Measurements from ENCODE around the gene TAPT1. TPM values are rescaled to one million over a fixed set of nuclear protein-coding genes. Genes with fewer than 3 reads are reported as not detected.

Gene TAPT1
- polyA plus RNA-seq, 1 of the 3 experiments (the other 2 are of a cell fraction), result 6.2 TPM

GRCh38 chr4:16255730-16256129 lies 29.5 kb upstream of the TAPT1 start:
- H3K4me3 ChIP-seq (ENCODE audit: low read depth in 2 of 2, low read length in 1 of 2), result no peak overlapping the region
- TF ChIP-seq CTCF (IDR thresholded peaks at IDR 0.05), result no peak
- TF ChIP-seq IRF3 (IDR thresholded peaks at IDR 0.05; ENCODE audit: low read depth, low read length), result no peak
- no peak for TF ChIP-seq GATA2 (CRISPR knock-in tag; IDR thresholded peaks at IDR 0.05)
- TF ChIP-seq TCF12 (IDR thresholded peaks at IDR 0.05), result no peak
- no peak for TF ChIP-seq RFX5 (IDR thresholded peaks at IDR 0.05; ENCODE audit: low read length)
- no peak for TF ChIP-seq RXRA (IDR thresholded peaks at IDR 0.05; ENCODE audit: borderline replicate concordance, low read depth)
- TF ChIP-seq TAF1 (IDR thresholded peaks at IDR 0.05; ENCODE audit: borderline replicate concordance, low read depth, low read length), result no peak
- TF ChIP-seq GABPA (IDR thresholded peaks at IDR 0.05; ENCODE audit: low read depth), result no peak
- no peak for TF ChIP-seq YY1 (IDR thresholded peaks at IDR 0.05; ENCODE audit: low read depth)
- H3K27me3 ChIP-seq (ENCODE audit: insufficient read depth), result no peaks in the 10 kb centered on the region
- no peak overlapping the region for H3K9ac ChIP-seq
- ChIA-PET CTCF (no interaction called here), POLR2A (no interaction called here)
- no peaks in the 10 kb centered on the region for H3K36me3 ChIP-seq (replicated peaks in 1 of 2; ENCODE audit: control insufficient read depth in 1 of 2, insufficient read depth in 2 of 2, low read length in 1 of 2)
- H3F3A ChIP-seq (replicated peaks; ENCODE audit: insufficient read depth), result no peaks in the 10 kb centered on the region
- H3K9me3 ChIP-seq, result no peaks in the 10 kb centered on the region
- H3K27ac ChIP-seq (ENCODE audit: low read depth in 2 of 2, low read length in 1 of 2), result no peak overlapping the region
- H4K20me1 ChIP-seq (ENCODE audit: insufficient read depth), result no peaks in the 10 kb centered on the region
- WGBS (ENCODE audit: low lambda C conversion rate), result 90% methylated on average over 2 of the region's 2 CpGs
- no peak overlapping the region for H3K4me2 ChIP-seq
- no peaks in the 10 kb centered on the region for H3K79me2 ChIP-seq (ENCODE audit: insufficient read depth)
- DNase-seq, result no peak
- no peaks in the 10 kb centered on the region for H3K9me2 ChIP-seq
- H2AFZ ChIP-seq (ENCODE audit: low read depth), result no peak overlapping the region
- peaks cover 0 to 14% of the 10 kb centered on the region in 2 experiments; a peak in 1 of 4 replicates for H3K4me1 ChIP-seq (ENCODE audit: control insufficient read depth in 1 of 2, insufficient read depth in 2 of 2, low read depth in 1 of 2, low read length in 1 of 2)

- Histone ChIP-seq H3K4me3 (ENCODE audit: low read depth in 2 of 2, low read length in 1 of 2) (no peak overlapping the region), H2AFZ (ENCODE audit: low read depth) (no peak overlapping the region), H3K9me3 (no peaks in the 10 kb centered on the region), H3K36me3 (replicated peaks in 1 of 2; ENCODE audit: control insufficient read depth in 1 of 2, insufficient read depth in 2 of 2, low read length in 1 of 2) (peaks cover 0 to 2% of the 10 kb centered on the region in 2 experiments), H3K27ac (ENCODE audit: low read depth in 2 of 2, low read length in 1 of 2) (peak overlapping the region in 1 of 2 experiments; percentile 35; a peak in 2 of 4 replicates), H3K4me1 (ENCODE audit: control insufficient read depth in 1 of 2, insufficient read depth in 2 of 2, low read depth in 1 of 2, low read length in 1 of 2) (peaks cover 0 to 23% of the 10 kb centered on the region in 2 experiments; a peak in 1 of 4 replicates), H4K20me1 (ENCODE audit: insufficient read depth) (no peaks in the 10 kb centered on the region), H3K79me2 (ENCODE audit: insufficient read depth) (no peaks in the 10 kb centered on the region), H3K4me2 (0 out of 2 replicates have a peak overlapping the region, but pooled peaks have one; percentile 1), H3K9ac (no peak overlapping the region), H3F3A (replicated peaks; ENCODE audit: insufficient read depth) (no peaks in the 10 kb centered on the region), H3K9me2 (no peaks in the 10 kb centered on the region), H3K27me3 (ENCODE audit: insufficient read depth) (no peaks in the 10 kb centered on the region)
- no peak for DNase-seq
- CTCF ChIA-PET, result interaction anchor here (1.0 kb wide), 1 partner anchor 214 kb away, joined by 4 read pairs; no protein-coding TSS in a partner anchor
- 13% methylated on average over 2 of the region's 2 CpGs for WGBS (ENCODE audit: low lambda C conversion rate)
- POLR2A ChIA-PET, result no interaction called here
- TF ChIP-seq JUND (IDR thresholded peaks at IDR 0.05), result peak; percentile 85
- TF ChIP-seq RFX5 (IDR thresholded peaks at IDR 0.05; ENCODE audit: low read length), result no peak
- TF ChIP-seq EP300 (IDR thresholded peaks at IDR 0.05; ENCODE audit: borderline replicate concordance in 1 of 2, low read depth in 1 of 2, low read length in 1 of 2), result peak in 1 of 2 experiments; percentile 44; a peak in 1 of 4 replicates
- TF ChIP-seq MEF2A (IDR thresholded peaks at IDR 0.05; ENCODE audit: borderline replicate concordance, low read depth), result no peak
- no peak for TF ChIP-seq RXRA (IDR thresholded peaks at IDR 0.05; ENCODE audit: borderline replicate concordance, low read depth)
- TF ChIP-seq SIN3A (IDR thresholded peaks at IDR 0.05; ENCODE audit: borderline replicate concordance, low read depth, low read length), result no peak
- no peak for TF ChIP-seq ELF1 (IDR thresholded peaks at IDR 0.05)
- TF ChIP-seq NRF1 (IDR thresholded peaks at IDR 0.05; ENCODE audit: low read depth, low read length), result no peak
- TF ChIP-seq POLR2AphosphoS5 (IDR thresholded peaks at IDR 0.05; ENCODE audit: low read depth, low read length), result peak; percentile 21; the same call in 1 of the 2 replicates
- TF ChIP-seq REST (IDR thresholded peaks at IDR 0.05; ENCODE audit: low read depth, low read length), result no peak
- peak; percentile 50 for TF ChIP-seq NFIC (IDR thresholded peaks at IDR 0.05; ENCODE audit: borderline replicate concordance)
- TF ChIP-seq FOSL2 (IDR thresholded peaks at IDR 0.05; ENCODE audit: borderline replicate concordance, low read depth), result peak; percentile 95
- peak; percentile 79 for TF ChIP-seq TCF12 (IDR thresholded peaks at IDR 0.05)
- TF ChIP-seq FOXJ3 (CRISPR knock-in tag; IDR thresholded peaks at IDR 0.05), result no peak
- TF ChIP-seq YY1 (IDR thresholded peaks at IDR 0.05; ENCODE audit: low read depth), result no peak
- no peak for TF ChIP-seq CHD2 (IDR thresholded peaks at IDR 0.05; ENCODE audit: low read length, partially characterized antibody)
- no peak for TF ChIP-seq TAF1 (IDR thresholded peaks at IDR 0.05; ENCODE audit: borderline replicate concordance, low read depth, low read length)
Measured at GRCh38 chr4:16253127-16253960, 27.1 kb upstream of the TAPT1 start.
